Fibroblast of the aortic adventitia (primary cell): ENCODE data around the gene HMCN1. TPM values are rescaled to one million over a fixed set of nuclear protein-coding genes. Genes with fewer than 3 reads are reported as not detected.

Experiments
- DNase-seq: peaks from one replicate; pipeline ENCODE4 v3.0.0-alpha.2; 2010; ENCODE audit warnings: low read depth
- H3K4me3 ChIP-seq: 2 replicates; pipeline ENCODE4 v1.5.1; 2011; ENCODE audit warnings: low read depth, mild to moderate bottlenecking, control low read depth, low read length, moderate library complexity
- CTCF ChIP-seq: IDR thresholded peaks from 2 replicates; pipeline ENCODE4 v1.5.1; 2011; ENCODE audit warnings: mild to moderate bottlenecking, low read length, control low read depth, inconsistent platforms; ENCODE audit not compliant: insufficient read depth
- total RNA-seq: library from RNA; depleted of rRNA; stranded (reverse); fragments of >200 nt; gene quantifications from 2 replicates; pipeline ENCODE4 v1.2.3, GENCODE V29; 2012; ENCODE audit warnings: low replicate concordance

Gene HMCN1
- total RNA-seq, 1 donor, result 106 TPM

GRCh38 chr1:186104459-186104858 is 370.3 kb downstream of the HMCN1 start:
- TF ChIP-seq CTCF, result no peak
- DNase-seq, result no peak
- no peak overlapping the region for H3K4me3 ChIP-seq

GRCh38 chr1:186112280-186112679 is 378.1 kb downstream of the HMCN1 start:
- no peak overlapping the region for H3K4me3 ChIP-seq
- DNase-seq, result no peak
- TF ChIP-seq CTCF, result no peak

- DNase-seq, result peak; percentile 20
- no peak overlapping the region for H3K4me3 ChIP-seq
- TF ChIP-seq CTCF, result no peak
Observed at GRCh38 chr1:186113461-186113860, 379.3 kb downstream of the HMCN1 start.

GRCh38 chr1:186118724-186119123 is 384.5 kb downstream of the HMCN1 start:
- no peak for DNase-seq
- TF ChIP-seq CTCF, result no peak

GRCh38 chr1:186122837-186123236 is 388.6 kb downstream of the HMCN1 start:
- no peak for TF ChIP-seq CTCF
- no peak overlapping the region for H3K4me3 ChIP-seq
- DNase-seq, result no peak

More at GRCh38 chr1:186118724-186119123, 384.5 kb downstream of the HMCN1 start:
- no peak overlapping the region for H3K4me3 ChIP-seq

GRCh38 chr1:186125035-186125434 is 390.8 kb downstream of the HMCN1 start:
- no peak for TF ChIP-seq CTCF
- DNase-seq, result no peak
- H3K4me3 ChIP-seq, result no peak overlapping the region

- no peak for DNase-seq
- TF ChIP-seq CTCF, result no peak
- no peak overlapping the region for H3K4me3 ChIP-seq
Observed at GRCh38 chr1:186125511-186125910, 391.3 kb downstream of the HMCN1 start.
